Caco-2 (cell line): ENCODE results near the gene WWP2. TPM values are rescaled to one million over a fixed set of nuclear protein-coding genes. Genes with fewer than 3 reads are reported as not detected.

Experiments
- BruUV-seq: library from RNA; stranded (reverse); fragments of 400-500 nt; replicated peaks from 2 replicates; lab custom pipeline; 2021; lab: Mats Ljungman, UMichigan
- CTCF ChIA-PET: fragments of 300-600 bp; sonication (Branson Sonifier 250); formaldehyde crosslinking; loops from one replicate; lab custom pipeline; 2022; ENCODE audit warnings: antibody characterized with exemption; lab: Charles Lee
- POLR2A ChIA-PET: fragments of 300-600 bp; sonication (Branson Sonifier 250); formaldehyde crosslinking; loops from one replicate; lab custom pipeline; 2022; ENCODE audit warnings: antibody characterized with exemption; lab: Charles Lee
- DNase-seq, 2 experiments: peaks; one replicate each; pipeline versions ENCODE4 v3.0.0 to v3.0.0-alpha.2; 2020 to 2022
- H3K27me3 ChIP-seq: replicated peaks from 2 replicates; pipeline ENCODE4 v1.6.0; 2011; ENCODE audit warnings: low read length; ENCODE audit not compliant: control insufficient read depth, insufficient read depth
- H3K36me3 ChIP-seq: 2 replicates; pipeline ENCODE4 v1.5.1; 2011; ENCODE audit warnings: low read length; ENCODE audit not compliant: control insufficient read depth, insufficient read depth
- H3K4me1 ChIP-seq: fragments of 250-450 bp; sonication (Bioruptor Pico); 2 replicates; pipeline ENCODE4 v1.5.1; 2020; ENCODE audit warnings: mild to moderate bottlenecking
- H3K4me3 ChIP-seq: 2 replicates; pipeline ENCODE4 v1.5.1; 2011; ENCODE audit warnings: low read depth, mild to moderate bottlenecking, control low read depth, low read length
- H3K9me3 ChIP-seq: fragments of 250-450 bp; sonication (Bioruptor Pico); 2 replicates; pipeline ENCODE4 v1.5.1; 2020; ENCODE audit warnings: mild to moderate bottlenecking, moderate library complexity
- H3K27ac Mint-ChIP-seq: one replicate; pipeline ENCODE4 v1.8.0; 2022; ENCODE audit warnings: mixed read lengths; ENCODE audit not compliant: unreplicated experiment
- H3K27me3 Mint-ChIP-seq: one replicate; pipeline ENCODE4 v1.8.0; 2022; ENCODE audit warnings: mixed read lengths; ENCODE audit not compliant: insufficient read depth, unreplicated experiment
- H3K36me3 Mint-ChIP-seq: one replicate; pipeline ENCODE4 v1.8.0; 2022; ENCODE audit warnings: mild to moderate bottlenecking, mixed read lengths; ENCODE audit not compliant: insufficient read depth, unreplicated experiment
- H3K4me1 Mint-ChIP-seq: one replicate; pipeline ENCODE4 v1.8.0; 2022; ENCODE audit warnings: low read depth, mixed read lengths; ENCODE audit not compliant: unreplicated experiment
- H3K4me3 Mint-ChIP-seq: one replicate; pipeline ENCODE4 v1.8.0; 2022; ENCODE audit warnings: mild to moderate bottlenecking, moderate library complexity, mixed read lengths; ENCODE audit not compliant: unreplicated experiment
- H3K9me3 Mint-ChIP-seq: one replicate; pipeline ENCODE4 v1.8.0; 2022; ENCODE audit warnings: mixed read lengths; ENCODE audit not compliant: unreplicated experiment
- intact Hi-C: fragments of 100-400 bp; cut with micrococcal nuclease; formaldehyde crosslinking; loops from one replicate; pipeline ENCODE4 v1.10.0; 2022; ENCODE audit not compliant: unreplicated experiment
- total RNA-seq: library from RNA; stranded (reverse); gene quantifications from 2 replicates; pipeline ENCODE4 v1.2.3, GENCODE V29; 2022
- TF ChIP-seq, protein P1 (sequence below), 2 experiments: fragments of 200-600 bp in 1 of 2; IDR thresholded peaks; 1 replicate in 1 of 2; 2 replicates in 1 of 2; pipeline versions ENCODE4 v1.5.1 to v1.8.0; 2011 to 2022; ENCODE audit warnings: antibody characterized with exemption in 1 of 2, control low read depth in 1 of 2, inconsistent platforms in 1 of 2, low read depth in 1 of 2, low read length in 1 of 2, mild to moderate bottlenecking in 1 of 2, moderate library complexity in 1 of 2; ENCODE audit not compliant: insufficient read depth in 1 of 2, severe bottlenecking in 1 of 2, unreplicated experiment in 1 of 2

The WWP2 gene
- total RNA-seq, 1 experiment from 2014 or later = 39.7 TPM

DNA sequence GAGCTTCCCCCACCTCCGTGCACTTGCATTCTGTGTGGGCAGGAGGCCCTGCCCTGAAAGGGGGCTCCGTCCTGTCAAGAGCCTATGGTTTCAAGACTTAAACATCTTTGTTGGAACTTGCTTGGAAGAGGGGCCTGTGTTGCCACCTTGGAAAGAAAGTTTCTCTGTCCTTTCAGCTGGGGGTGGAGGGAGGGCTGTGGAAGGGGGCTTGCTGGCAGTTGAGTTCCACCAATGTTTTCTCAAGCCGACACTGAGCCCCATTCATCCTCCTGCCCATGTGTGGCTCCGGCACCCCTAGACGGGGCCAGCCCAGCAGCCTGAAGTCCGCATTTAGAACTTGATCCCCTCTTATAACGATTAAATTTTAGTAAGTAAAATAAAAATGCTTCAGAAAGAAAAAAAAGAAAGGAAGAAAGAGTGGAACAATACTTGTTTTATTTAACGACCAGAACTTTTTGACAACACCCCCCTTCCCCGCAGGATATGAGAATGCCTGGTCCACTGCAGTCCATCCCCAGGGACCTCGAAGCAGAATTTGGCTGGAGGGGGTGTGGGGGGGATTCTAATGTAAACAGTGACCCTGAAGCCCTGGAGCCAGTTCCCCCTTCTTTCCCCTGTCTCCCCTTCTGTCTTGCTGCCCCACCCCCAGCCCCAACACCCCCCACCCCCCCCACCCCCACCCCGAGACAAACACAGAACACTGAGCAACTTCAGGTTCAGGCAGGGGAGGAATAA, 162.1 kb downstream of the WWP2 start:
- no peaks in the 10 kb centered on the region for H3K4me1 ChIP-seq
- Mint-ChIP-seq H3K4me1 (no peaks in the 10 kb centered on the region), H3K27me3 (no peaks in the 10 kb centered on the region), H3K9me3 (no peaks in the 10 kb centered on the region), H3K36me3 (no peaks in the 10 kb centered on the region), H3K27ac (no peak overlapping the region), H3K4me3 (no peak overlapping the region)
- BruUV-seq = no TSS peak
- TF ChIP-seq, protein P1, sequence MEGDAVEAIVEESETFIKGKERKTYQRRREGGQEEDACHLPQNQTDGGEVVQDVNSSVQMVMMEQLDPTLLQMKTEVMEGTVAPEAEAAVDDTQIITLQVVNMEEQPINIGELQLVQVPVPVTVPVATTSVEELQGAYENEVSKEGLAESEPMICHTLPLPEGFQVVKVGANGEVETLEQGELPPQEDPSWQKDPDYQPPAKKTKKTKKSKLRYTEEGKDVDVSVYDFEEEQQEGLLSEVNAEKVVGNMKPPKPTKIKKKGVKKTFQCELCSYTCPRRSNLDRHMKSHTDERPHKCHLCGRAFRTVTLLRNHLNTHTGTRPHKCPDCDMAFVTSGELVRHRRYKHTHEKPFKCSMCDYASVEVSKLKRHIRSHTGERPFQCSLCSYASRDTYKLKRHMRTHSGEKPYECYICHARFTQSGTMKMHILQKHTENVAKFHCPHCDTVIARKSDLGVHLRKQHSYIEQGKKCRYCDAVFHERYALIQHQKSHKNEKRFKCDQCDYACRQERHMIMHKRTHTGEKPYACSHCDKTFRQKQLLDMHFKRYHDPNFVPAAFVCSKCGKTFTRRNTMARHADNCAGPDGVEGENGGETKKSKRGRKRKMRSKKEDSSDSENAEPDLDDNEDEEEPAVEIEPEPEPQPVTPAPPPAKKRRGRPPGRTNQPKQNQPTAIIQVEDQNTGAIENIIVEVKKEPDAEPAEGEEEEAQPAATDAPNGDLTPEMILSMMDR (IDR thresholded peaks at IDR 0.05; ENCODE audit: insufficient read depth in 1 of 2, low read depth in 1 of 2, low read length in 1 of 2, severe bottlenecking in 1 of 2, unreplicated experiment in 1 of 2) = no peak
- no peak for DNase-seq
- ChIA-PET CTCF (interaction anchor here (1.1 kb wide), 1 partner anchor 13 kb away, joined by 3 read pairs; no protein-coding TSS in a partner anchor), POLR2A (no interaction called here)
- intact Hi-C loops = no loop called here
- no peaks in the 10 kb centered on the region for H3K9me3 ChIP-seq
- H3K27me3 ChIP-seq = no peaks in the 10 kb centered on the region
- no peaks in the 10 kb centered on the region for H3K36me3 ChIP-seq
- no peak overlapping the region for H3K4me3 ChIP-seq

DNA sequence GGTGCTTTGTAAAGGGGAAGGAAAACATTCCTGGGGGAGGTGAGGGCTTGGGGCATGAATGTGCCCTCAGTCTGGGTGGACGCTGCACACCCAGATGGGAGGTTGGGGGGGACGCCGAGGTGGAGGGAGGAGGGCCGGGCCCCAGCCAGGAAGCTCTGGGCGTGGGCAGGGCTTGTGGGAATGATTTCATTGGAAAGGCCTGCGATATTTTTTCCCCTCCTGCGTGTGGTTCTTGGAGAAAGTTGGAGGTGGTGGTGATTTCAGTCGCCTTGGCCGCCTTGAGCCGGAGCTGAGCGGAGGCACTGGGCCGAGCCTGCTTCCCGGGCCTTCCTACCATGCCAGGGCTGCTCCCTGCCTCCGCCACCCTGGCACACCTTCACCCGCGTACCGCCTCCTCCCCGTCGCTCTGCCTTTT, 162.7 kb downstream of the WWP2 start:
- Mint-ChIP-seq H3K36me3 (no peaks in the 10 kb centered on the region), H3K27me3 (no peaks in the 10 kb centered on the region), H3K4me1 (no peaks in the 10 kb centered on the region), H3K9me3 (no peaks in the 10 kb centered on the region), H3K4me3 (no peak overlapping the region), H3K27ac (no peak overlapping the region)
- Histone ChIP-seq H3K4me3 (no peak overlapping the region), H3K36me3 (no peaks in the 10 kb centered on the region), H3K27me3 (no peaks in the 10 kb centered on the region), H3K4me1 (no peaks in the 10 kb centered on the region), H3K9me3 (no peaks in the 10 kb centered on the region)
- CTCF ChIA-PET = no interaction called here
- BruUV-seq = no TSS peak
- no peak for DNase-seq
- intact Hi-C loops = no loop called here
- POLR2A ChIA-PET = no interaction called here
- TF ChIP-seq, protein P1 (IDR thresholded peaks at IDR 0.05; ENCODE audit: insufficient read depth in 1 of 2, low read depth in 1 of 2, low read length in 1 of 2, severe bottlenecking in 1 of 2, unreplicated experiment in 1 of 2) = no peak

- CTCF ChIA-PET = no interaction called here
Measured at GRCh38 chr16:69925311-69925710, 163.2 kb downstream of the WWP2 start.

More at GRCh38 chr16:69925311-69925710, 163.2 kb downstream of the WWP2 start:
- H3K27ac Mint-ChIP-seq = no peak overlapping the region
- Histone ChIP-seq H3K4me1 (no peaks in the 10 kb centered on the region), H3K36me3 (no peaks in the 10 kb centered on the region), H3K27me3 (no peaks in the 10 kb centered on the region), H3K4me3 (no peak overlapping the region), H3K9me3 (no peaks in the 10 kb centered on the region)
- no peaks in the 10 kb centered on the region for H3K9me3 Mint-ChIP-seq
- H3K4me1 Mint-ChIP-seq = no peaks in the 10 kb centered on the region
- H3K27me3 Mint-ChIP-seq = no peaks in the 10 kb centered on the region
- TF ChIP-seq, protein P1 (IDR thresholded peaks at IDR 0.05; ENCODE audit: insufficient read depth in 1 of 2, low read depth in 1 of 2, low read length in 1 of 2, severe bottlenecking in 1 of 2, unreplicated experiment in 1 of 2) = no peak
- DNase-seq = no peak
- no peaks in the 10 kb centered on the region for H3K36me3 Mint-ChIP-seq
- no TSS peak for BruUV-seq
- intact Hi-C loops = no loop called here
- no peak overlapping the region for H3K4me3 Mint-ChIP-seq
- POLR2A ChIA-PET = no interaction called here
